ENCODE results near the gene SUGCT. TPM values are rescaled to one million over a fixed set of nuclear protein-coding genes. Genes with fewer than 3 reads are reported as not detected.
"Not testable (repeated sequence)": the region's sequence is repeated elsewhere in the genome, so short reads cannot be mapped to it uniquely, and the experiment has no call there.

SUGCT gene
- total RNA-seq, 1 experiment from 2014 or later: 9.9 TPM

- ChIA-PET CTCF (no interaction called here), POLR2A (no interaction called here)
- H3K27me3 Mint-ChIP-seq (ENCODE audit: insufficient read depth, unreplicated experiment): no peaks in the 10 kb centered on the region
- no peak for DNase-seq
- Histone ChIP-seq H3K4me3 (ENCODE audit: low read depth, low read length) (no peak overlapping the region), H3K4me1 (peaks cover 5% of the 10 kb centered on the region), H3K9me3 (no peaks in the 10 kb centered on the region), H3K27me3 (replicated peaks; ENCODE audit: control insufficient read depth, insufficient read depth, low read length) (no peaks in the 10 kb centered on the region), H3K36me3 (ENCODE audit: control insufficient read depth, insufficient read depth, low read length) (no peaks in the 10 kb centered on the region)
- no peak for TF ChIP-seq CTCF (IDR thresholded peaks at IDR 0.05; ENCODE audit: insufficient read depth in 1 of 2, low read depth in 1 of 2, low read length in 1 of 2, severe bottlenecking in 1 of 2, unreplicated experiment in 1 of 2)
- no peaks in the 10 kb centered on the region for H3K36me3 Mint-ChIP-seq (ENCODE audit: insufficient read depth, unreplicated experiment)
- peaks cover 17% of the 10 kb centered on the region for H3K4me1 Mint-ChIP-seq (ENCODE audit: low read depth, unreplicated experiment)
- intact Hi-C loops (cut with micrococcal nuclease; ENCODE audit: unreplicated experiment): no loop called here
- H3K4me3 Mint-ChIP-seq (ENCODE audit: unreplicated experiment): no peak overlapping the region
- no peak overlapping the region for H3K27ac Mint-ChIP-seq (ENCODE audit: unreplicated experiment)
- H3K9me3 Mint-ChIP-seq (ENCODE audit: unreplicated experiment): no peaks in the 10 kb centered on the region
- BruUV-seq (replicated peaks): no TSS peak
Observed at GRCh38 chr7:40244226-40244625, 109.4 kb downstream of the SUGCT start.

GRCh38 chr7:40248681-40249080 lies 113.9 kb downstream of the SUGCT start:
- no peaks in the 10 kb centered on the region for H3K36me3 ChIP-seq (ENCODE audit: control insufficient read depth, insufficient read depth, low read length)
- H3K4me3 Mint-ChIP-seq (ENCODE audit: unreplicated experiment): no peak overlapping the region
- no peaks in the 10 kb centered on the region for H3K4me1 Mint-ChIP-seq (ENCODE audit: low read depth, unreplicated experiment)
- no peaks in the 10 kb centered on the region for H3K9me3 ChIP-seq
- H3K36me3 Mint-ChIP-seq (ENCODE audit: insufficient read depth, unreplicated experiment): no peaks in the 10 kb centered on the region
- CTCF ChIA-PET: no interaction called here
- POLR2A ChIA-PET: no interaction called here
- H3K27me3 ChIP-seq (replicated peaks; ENCODE audit: control insufficient read depth, insufficient read depth, low read length): no peaks in the 10 kb centered on the region
- no peak overlapping the region for H3K27ac Mint-ChIP-seq (ENCODE audit: unreplicated experiment)
- H3K4me1 ChIP-seq: no peaks in the 10 kb centered on the region
- no peak overlapping the region for H3K4me3 ChIP-seq (ENCODE audit: low read depth, low read length)
- H3K27me3 Mint-ChIP-seq (ENCODE audit: insufficient read depth, unreplicated experiment): no peaks in the 10 kb centered on the region
- no TSS peak for BruUV-seq (replicated peaks)
- no peak for DNase-seq
- TF ChIP-seq CTCF (IDR thresholded peaks at IDR 0.05; ENCODE audit: insufficient read depth in 1 of 2, low read depth in 1 of 2, low read length in 1 of 2, severe bottlenecking in 1 of 2, unreplicated experiment in 1 of 2): no peak
- intact Hi-C loops (cut with micrococcal nuclease; ENCODE audit: unreplicated experiment): no loop called here
- H3K9me3 Mint-ChIP-seq (ENCODE audit: unreplicated experiment): no peaks in the 10 kb centered on the region

GRCh38 chr7:40253444-40253843 lies 118.6 kb downstream of the SUGCT start:
- H3K36me3 ChIP-seq (ENCODE audit: control insufficient read depth, insufficient read depth, low read length); H3K27ac Mint-ChIP-seq (ENCODE audit: unreplicated experiment); H3K27me3 Mint-ChIP-seq (ENCODE audit: insufficient read depth, unreplicated experiment); intact Hi-C loops (cut with micrococcal nuclease; ENCODE audit: unreplicated experiment); H3K4me1 Mint-ChIP-seq (ENCODE audit: low read depth, unreplicated experiment); H3K4me1 ChIP-seq; H3K36me3 Mint-ChIP-seq (ENCODE audit: insufficient read depth, unreplicated experiment); H3K4me3 ChIP-seq (ENCODE audit: low read depth, low read length); H3K27me3 ChIP-seq (replicated peaks; ENCODE audit: control insufficient read depth, insufficient read depth, low read length); H3K4me3 Mint-ChIP-seq (ENCODE audit: unreplicated experiment); BruUV-seq (replicated peaks); H3K9me3 Mint-ChIP-seq (ENCODE audit: unreplicated experiment); POLR2A ChIA-PET; H3K9me3 ChIP-seq: not testable (repeated sequence)
- TF ChIP-seq CTCF (IDR thresholded peaks at IDR 0.05; ENCODE audit: insufficient read depth in 1 of 2, low read depth in 1 of 2, low read length in 1 of 2, severe bottlenecking in 1 of 2, unreplicated experiment in 1 of 2): peak; percentile 14 to 28
- CTCF ChIA-PET: interaction anchor here (1.3 kb wide), 1 partner anchor 21 kb away, joined by 3 read pairs; no protein-coding TSS in a partner anchor
- DNase-seq: peak in 1 of 2 experiments; percentile 29
